Mucosa of descending colon (tissue), 3 donors: ENCODE results near the gene BANK1. TPM values are rescaled to one million over a fixed set of nuclear protein-coding genes. Genes with fewer than 3 reads are reported as not detected.

Experiments used
- ATAC-seq: fragments of 200-7000 bp; cut with Tn5 transposase; one replicate; pipeline ENCODE4 v1.9.1; 2020; ENCODE audit warnings: mild to moderate bottlenecking, moderate library complexity
- DNase-seq, 3 donors: peaks; one replicate each; pipeline ENCODE4 v3.0.0-alpha.2; 2020
- H3K36me3 ChIP-seq: fragments of 200-600 bp; one replicate; pipeline ENCODE4 v1.8.0; 2021; ENCODE audit warnings: low read depth, mild to moderate bottlenecking
- H3K4me1 ChIP-seq: fragments of 200-600 bp; one replicate; pipeline ENCODE4 v1.8.0; 2021; ENCODE audit warnings: low read depth, mild to moderate bottlenecking
- H3K4me3 ChIP-seq: fragments of 200-600 bp; one replicate; pipeline ENCODE4 v1.8.0; 2021; ENCODE audit warnings: mild to moderate bottlenecking
- H3K9me3 ChIP-seq: fragments of 200-600 bp; one replicate; pipeline ENCODE4 v1.8.0; 2021; ENCODE audit warnings: mild to moderate bottlenecking
- intact Hi-C, 2 donors: fragments of 100-400 bp; cut with DNase I in 1 of 2; cut with micrococcal nuclease in 1 of 2; formaldehyde crosslinking; loops; one replicate each; pipeline versions ENCODE4 v1.11.0 to v1.11.1; 2022; cut with DNase I, micrococcal nuclease
- total RNA-seq, 3 donors: library from RNA; stranded (reverse); fragmentation: NEBNext Ultra II Directional in 2 of 3; extraction: Animal tissue kit (Norgen Biotek cat#: 25700) in 2 of 3; gene quantifications; one replicate each; pipeline versions ENCODE4 v1.2.1 to v1.2.4, GENCODE V29; 2021 to 2023
- TF ChIP-seq, protein P1 (sequence below): fragments of 200-600 bp; IDR thresholded peaks from one replicate; pipeline ENCODE4 v1.8.0; 2022; ENCODE audit warnings: antibody characterized with exemption, mild to moderate bottlenecking
- donor health status: DM: no; HTN: no; CAD: no; lungs with moderate emphysema.
- donor health status: DM: no; HTN: no; CAD: no.
- donor health status: DM: no; HTN: yes; CAD: no.

BANK1 gene
- total RNA-seq, 3 donors from 2014 or later: 0.73 to 1.1 (median 0.78) TPM

DNA sequence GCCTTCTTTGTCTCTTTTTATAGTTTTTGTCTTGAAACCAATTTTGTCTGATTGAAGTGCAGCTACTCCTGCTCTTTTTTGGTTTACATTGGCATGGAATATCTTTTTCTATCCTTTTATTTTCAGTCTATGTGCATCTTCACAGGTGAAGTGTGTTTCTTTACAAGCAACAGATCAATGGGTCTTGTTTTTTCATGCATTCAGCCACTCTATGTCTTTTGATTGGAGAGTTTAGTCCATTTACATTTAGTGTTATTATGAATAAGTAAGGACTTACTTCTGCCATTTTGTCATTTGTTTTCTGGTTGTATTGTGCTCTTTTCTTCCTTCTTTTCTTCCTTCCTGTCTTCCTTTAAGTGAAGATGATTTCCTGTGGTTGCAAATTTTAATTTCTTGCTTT lies 330.3 kb downstream of the BANK1 start:
- peaks cover 12% of the 10 kb centered on the region for H3K9me3 ChIP-seq
- TF ChIP-seq, protein P1, sequence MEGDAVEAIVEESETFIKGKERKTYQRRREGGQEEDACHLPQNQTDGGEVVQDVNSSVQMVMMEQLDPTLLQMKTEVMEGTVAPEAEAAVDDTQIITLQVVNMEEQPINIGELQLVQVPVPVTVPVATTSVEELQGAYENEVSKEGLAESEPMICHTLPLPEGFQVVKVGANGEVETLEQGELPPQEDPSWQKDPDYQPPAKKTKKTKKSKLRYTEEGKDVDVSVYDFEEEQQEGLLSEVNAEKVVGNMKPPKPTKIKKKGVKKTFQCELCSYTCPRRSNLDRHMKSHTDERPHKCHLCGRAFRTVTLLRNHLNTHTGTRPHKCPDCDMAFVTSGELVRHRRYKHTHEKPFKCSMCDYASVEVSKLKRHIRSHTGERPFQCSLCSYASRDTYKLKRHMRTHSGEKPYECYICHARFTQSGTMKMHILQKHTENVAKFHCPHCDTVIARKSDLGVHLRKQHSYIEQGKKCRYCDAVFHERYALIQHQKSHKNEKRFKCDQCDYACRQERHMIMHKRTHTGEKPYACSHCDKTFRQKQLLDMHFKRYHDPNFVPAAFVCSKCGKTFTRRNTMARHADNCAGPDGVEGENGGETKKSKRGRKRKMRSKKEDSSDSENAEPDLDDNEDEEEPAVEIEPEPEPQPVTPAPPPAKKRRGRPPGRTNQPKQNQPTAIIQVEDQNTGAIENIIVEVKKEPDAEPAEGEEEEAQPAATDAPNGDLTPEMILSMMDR: no peak
- ATAC-seq (no peak), DNase-seq (no peak)
- no peaks in the 10 kb centered on the region for H3K36me3 ChIP-seq
- intact Hi-C loops: no loop called here
- no peak overlapping the region for H3K4me3 ChIP-seq
- no peaks in the 10 kb centered on the region for H3K4me1 ChIP-seq
